HepG2 (cell line): ENCODE data around the gene CMIP. TPM values are rescaled to one million over a fixed set of nuclear protein-coding genes. Genes with fewer than 3 reads are reported as not detected.
A peak's percentile ranks its signal among the peaks of the same experiment; 100 is the strongest.

Experiments used
- ATRX ChIP-seq: sonication (generic); formaldehyde crosslinking; IDR thresholded peaks from 2 replicates; pipeline ENCODE4 v1.4.0; 2020; ENCODE audit warnings: missing genetic modification reagents, borderline replicate concordance
- CBX2 ChIP-seq, 2 experiments: fragments of 200-600 bp in 1 of 2; sonication (generic); formaldehyde crosslinking in 1 of 2; IDR thresholded peaks; 2 replicates each; pipeline versions ENCODE4 v1.7.0 to v1.8.1; 2018 to 2022; ENCODE audit warnings: low read depth in 2 of 2, low read length in 1 of 2, mild to moderate bottlenecking in 1 of 2, missing genetic modification reagents in 1 of 2
- EEA1 ChIP-seq: sonication (generic); formaldehyde crosslinking; IDR thresholded peaks from 2 replicates; pipeline ENCODE4 v1.5.1; 2020; ENCODE audit warnings: mild to moderate bottlenecking, missing genetic modification reagents, borderline replicate concordance
- FOXM1 ChIP-seq: sonication (generic); formaldehyde crosslinking; IDR thresholded peaks from 2 replicates; pipeline ENCODE4 v1.5.0; 2020; ENCODE audit warnings: missing genetic modification reagents
- HMGA1 ChIP-seq: sonication (generic); formaldehyde crosslinking; conservative IDR thresholded peaks from 2 replicates; pipeline ENCODE4 v1.4.0; 2020; ENCODE audit warnings: missing genetic modification reagents
- IRX3 ChIP-seq: sonication (generic); formaldehyde crosslinking; IDR thresholded peaks from 2 replicates; pipeline ENCODE4 v1.8.1; 2023; ENCODE audit warnings: mild to moderate bottlenecking, low read depth, missing genetic modification reagents, borderline replicate concordance
- KDM6A ChIP-seq: IDR thresholded peaks from 2 replicates; pipeline ENCODE4 v1.6.1; 2016; ENCODE audit warnings: low read depth
- LRRFIP1 ChIP-seq: sonication (generic); formaldehyde crosslinking; conservative IDR thresholded peaks from 2 replicates; pipeline ENCODE4 v1.4.0; 2020; ENCODE audit warnings: missing genetic modification reagents
- MAF1 ChIP-seq: sonication (generic); formaldehyde crosslinking; IDR thresholded peaks from 2 replicates; pipeline ENCODE4 v1.5.0; 2020; ENCODE audit warnings: missing genetic modification reagents, borderline replicate concordance
- MED8 ChIP-seq: sonication (generic); formaldehyde crosslinking; IDR thresholded peaks from 2 replicates; pipeline ENCODE4 v1.8.1; 2023; ENCODE audit warnings: mild to moderate bottlenecking, missing genetic modification reagents; ENCODE audit not compliant: insufficient replicate concordance
- PCBP2 ChIP-seq: fragments of 200-400 bp; formaldehyde crosslinking; optimal IDR thresholded peaks from 2 replicates; pipeline ENCODE3; 2018; ENCODE audit warnings: low read length, low read depth; ENCODE audit not compliant: poor library complexity, severe bottlenecking
- RCOR2 ChIP-seq: IDR thresholded peaks from 2 replicates; pipeline ENCODE4 v1.6.1; 2016; ENCODE audit warnings: missing biosample characterization, missing genetic modification reagents
- SAP130 ChIP-seq: IDR thresholded peaks from 2 replicates; pipeline ENCODE4 v1.6.1; 2016; ENCODE audit warnings: low read depth
- SCMH1 ChIP-seq: sonication (generic); formaldehyde crosslinking; IDR thresholded peaks from 2 replicates; pipeline ENCODE4 v1.9.0; 2021; ENCODE audit warnings: missing genetic modification reagents, mild to moderate bottlenecking, borderline replicate concordance
- ZBTB3 ChIP-seq: sonication (generic); formaldehyde crosslinking; IDR thresholded peaks from 2 replicates; pipeline ENCODE4 v1.4.0; 2020; ENCODE audit warnings: low read depth, mild to moderate bottlenecking, moderate library complexity, missing genetic modification reagents, borderline replicate concordance
- ZKSCAN1 ChIP-seq: fragments of 150-350 bp; IDR thresholded peaks from 2 replicates; pipeline ENCODE4 v1.6.1; 2014; ENCODE audit warnings: low read length
- ZKSCAN5 ChIP-seq: sonication (generic); formaldehyde crosslinking; IDR thresholded peaks from 2 replicates; pipeline ENCODE4 v1.5.1; 2020; ENCODE audit warnings: mild to moderate bottlenecking, missing genetic modification reagents
- ZNF24 ChIP-seq: fragments of 450-650 bp; IDR thresholded peaks from 2 replicates; pipeline ENCODE4 v1.6.1; 2017; ENCODE audit warnings: antibody characterized with exemption, mild to moderate bottlenecking
- ZNF512 ChIP-seq: sonication (generic); formaldehyde crosslinking; IDR thresholded peaks from 2 replicates; pipeline ENCODE4 v1.4.0; 2020; ENCODE audit warnings: mild to moderate bottlenecking, missing genetic modification reagents
- ZNF512B ChIP-seq: sonication (generic); formaldehyde crosslinking; IDR thresholded peaks from 2 replicates; pipeline ENCODE4 v1.5.1; 2020; ENCODE audit warnings: missing genetic modification reagents, mild to moderate bottlenecking, borderline replicate concordance
- ZNF550 ChIP-seq: sonication (generic); formaldehyde crosslinking; IDR thresholded peaks from 2 replicates; pipeline ENCODE4 v1.4.0; 2020; ENCODE audit warnings: mild to moderate bottlenecking, missing genetic modification reagents, borderline replicate concordance
- ZNF775 ChIP-seq: sonication (generic); formaldehyde crosslinking; IDR thresholded peaks from 2 replicates; pipeline ENCODE4 v1.4.0; 2020; ENCODE audit warnings: missing genetic modification reagents, mild to moderate bottlenecking, moderate library complexity, borderline replicate concordance
- polyA plus RNA-seq, 8 experiments: library from polyadenylated mRNA; depleted of rRNA in 3 of 8; stranded (reverse) in 7 of 8; unstranded in 1 of 8; fragments of >200 nt; fragmentation: Illumina TruSeq in 4 of 8; extraction: Trizol in 4 of 8; gene quantifications; 2 replicates each; pipeline versions ENCODE4 v1.2.1 to v1.2.3, GENCODE V29; 2011 to 2016; ENCODE audit warnings: low read depth in 4 of 8, missing spikeins in 1 of 8, mixed read lengths in 1 of 8; ENCODE audit not compliant: insufficient read depth in 1 of 8
- total RNA-seq, 5 experiments: library from RNA; depleted of rRNA; stranded (reverse); fragments of >200 nt; fragmentation: Illumina TruSeq; extraction: Trizol; gene quantifications; 2 replicates each; pipeline ENCODE4 v1.2.3, GENCODE V29; 2016; ENCODE audit warnings: low read depth in 1 of 5

The CMIP gene
- total and polyA plus RNA-seq, 2 of the 13 experiments (the other 11 are each of a cell fraction or from before 2014, with no cell fraction given), result 10.9 to 18.1 TPM

GRCh38 chr16:81457326-81458133 is 12.9 kb downstream of the CMIP start (continued):
- TF ChIP-seq EEA1 (CRISPR knock-in tag) (no peak), ZNF775 (no peak), ZNF24 (0 out of 2 replicates have a peak, but pooled peaks have one; percentile 37), SAP130 (CRISPR knock-in tag) (peak; percentile 93), CBX2 (IDR thresholded peaks at IDR 0.05; ENCODE audit: low read depth, low read length) (no peak), CBX2 (CRISPR knock-in tag; IDR thresholded peaks at IDR 0.05; ENCODE audit: low read depth) (no peak), MED8 (CRISPR knock-in tag) (peak; percentile 61), ATRX (CRISPR knock-in tag) (no peak), KDM6A (CRISPR knock-in tag) (peak; percentile 34; the same call in 1 of the 2 replicates), PCBP2 (peak; percentile 75), ZNF550 (CRISPR knock-in tag) (no peak), ZNF512B (no peak), FOXM1 (CRISPR knock-in tag) (peak; percentile 37; the same call in 1 of the 2 replicates), ZKSCAN5 (CRISPR knock-in tag) (no peak), RCOR2 (CRISPR knock-in tag) (0 out of 2 replicates have a peak, but pooled peaks have one; percentile 57), ZNF512 (CRISPR knock-in tag) (no peak), ZBTB3 (CRISPR knock-in tag) (no peak), MAF1 (CRISPR knock-in tag) (no peak), LRRFIP1 (CRISPR knock-in tag) (no peak), SCMH1 (CRISPR knock-in tag) (no peak), IRX3 (peak; percentile 63; the same call in 1 of the 2 replicates), HMGA1 (CRISPR knock-in tag) (no peak), ZKSCAN1 (no peak)
